Measurements from ENCODE around the gene PRKG1.

DNA sequence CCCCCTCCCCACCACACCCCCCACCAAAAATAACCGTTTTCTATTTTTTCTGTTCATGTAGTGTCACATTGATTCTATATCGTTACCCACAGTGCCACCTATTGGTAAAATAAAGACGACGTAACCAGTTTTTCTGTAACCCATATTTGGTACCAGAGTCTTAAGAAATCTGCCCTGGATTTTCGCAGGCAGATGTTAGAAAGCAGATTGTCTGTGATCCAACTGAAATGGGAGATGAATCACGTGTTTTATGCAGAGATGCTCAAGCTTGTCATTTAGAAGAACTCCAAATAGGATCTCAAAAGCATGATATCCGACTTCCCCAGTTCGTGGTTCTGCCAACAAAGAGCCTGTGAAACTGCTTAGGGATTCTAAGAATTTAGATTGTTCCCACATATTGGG lies 886.2 kb downstream of the PRKG1 start:
- TF ChIP-seq EZH2 (IDR thresholded peaks at IDR 0.05; ENCODE audit: insufficient read depth, poor library complexity, severe bottlenecking) (no peak), EZH2phosphoT487 (IDR thresholded peaks at IDR 0.05; ENCODE audit: insufficient read depth, low read depth) (no peak)

Measured in GM23248 (cell line).